Measurements from ENCODE around the gene NLGN1. TPM values are rescaled to one million over a fixed set of nuclear protein-coding genes. Genes with fewer than 3 reads are reported as not detected.

The NLGN1 gene
- total and polyA plus RNA-seq, 8 donors = 3.1 to 11.9 (median 8.0) TPM

GRCh38 chr3:174332391-174332790 is 934.8 kb downstream of the NLGN1 start:
- intact Hi-C loops (cut with DNase I) = no loop called here
- Histone ChIP-seq H3K27me3 (no peaks in the 10 kb centered on the region), H3K9me3 (no peaks in the 10 kb centered on the region), H3K27ac (no peak overlapping the region), H3K36me3 (no peaks in the 10 kb centered on the region), H3K4me3 (no peak overlapping the region), H3K4me1 (no peaks in the 10 kb centered on the region)
- TF ChIP-seq CTCF (IDR thresholded peaks at IDR 0.05) = no peak
- ATAC-seq (no peak), DNase-seq (no peak)

- no peaks in the 10 kb centered on the region for H3K27me3 ChIP-seq
- no peak overlapping the region for H3K27ac ChIP-seq
- DNase-seq = no peak
- H3K9me3 ChIP-seq = no peaks in the 10 kb centered on the region
- intact Hi-C loops (cut with DNase I) = no loop called here
- no peak for ATAC-seq
- TF ChIP-seq CTCF (IDR thresholded peaks at IDR 0.05) = no peak
- peaks cover 0 to 3% of the 10 kb centered on the region in 2 donors for H3K4me1 ChIP-seq
- no peaks in the 10 kb centered on the region for H3K36me3 ChIP-seq
- no peak overlapping the region for H3K4me3 ChIP-seq
Measured at GRCh38 chr3:174333640-174334039, 936.1 kb downstream of the NLGN1 start.

GRCh38 chr3:174334111-174334510 is 936.6 kb downstream of the NLGN1 start:
- no peaks in the 10 kb centered on the region for H3K27me3 ChIP-seq
- no peak for DNase-seq
- intact Hi-C loops (cut with DNase I) = no loop called here
- no peak for TF ChIP-seq CTCF (IDR thresholded peaks at IDR 0.05)
- peaks cover 0 to 3% of the 10 kb centered on the region in 2 donors for H3K4me1 ChIP-seq
- H3K4me3 ChIP-seq = no peak overlapping the region
- H3K36me3 ChIP-seq = no peaks in the 10 kb centered on the region
- no peak overlapping the region for H3K27ac ChIP-seq
- H3K9me3 ChIP-seq = no peaks in the 10 kb centered on the region
- ATAC-seq = no peak

GRCh38 chr3:174335324-174335723 is 937.8 kb downstream of the NLGN1 start:
- intact Hi-C loops (cut with DNase I) = no loop called here
- H3K36me3 ChIP-seq = no peaks in the 10 kb centered on the region
- no peaks in the 10 kb centered on the region for H3K27me3 ChIP-seq
- H3K4me1 ChIP-seq = peaks cover 0 to 3% of the 10 kb centered on the region in 2 donors
- no peak for ATAC-seq
- no peak overlapping the region for H3K4me3 ChIP-seq
- TF ChIP-seq CTCF (IDR thresholded peaks at IDR 0.05) = no peak
- no peak overlapping the region for H3K27ac ChIP-seq
- no peak for DNase-seq
- no peaks in the 10 kb centered on the region for H3K9me3 ChIP-seq

GRCh38 chr3:174335910-174336309 is 938.4 kb downstream of the NLGN1 start:
- no peak for ATAC-seq
- no peak for TF ChIP-seq CTCF (IDR thresholded peaks at IDR 0.05)
- no peaks in the 10 kb centered on the region for H3K27me3 ChIP-seq
- no peak overlapping the region for H3K27ac ChIP-seq
- H3K9me3 ChIP-seq = no peaks in the 10 kb centered on the region
- H3K4me1 ChIP-seq = peaks cover 0 to 3% of the 10 kb centered on the region in 2 donors
- intact Hi-C loops (cut with DNase I) = no loop called here
- no peak for DNase-seq
- no peaks in the 10 kb centered on the region for H3K36me3 ChIP-seq
- H3K4me3 ChIP-seq = no peak overlapping the region
